GM19035 (cell line): Measurements from ENCODE around the gene DLG2.
"Not testable (repeated sequence)": the region's sequence is repeated elsewhere in the genome, so short reads cannot be mapped to it uniquely, and the experiment has no call there.

Source experiments
- ATAC-seq: cut with Tn5 transposase; IDR thresholded peaks from one replicate; pipeline ENCODE4 v1.9.1; 2021; ENCODE audit not compliant: unreplicated experiment

DLG2 gene

GRCh38 chr11:84804041-84804440, 823.1 kb downstream of the DLG2 start:
- no peak for ATAC-seq

- no peak for ATAC-seq
Measured at GRCh38 chr11:84800755-84801346, 826.3 kb downstream of the DLG2 start.

GRCh38 chr11:84799112-84799511, 828.0 kb downstream of the DLG2 start:
- ATAC-seq = no peak

- ATAC-seq = no peak
Measured at GRCh38 chr11:84795698-84796097, 831.4 kb downstream of the DLG2 start.

GRCh38 chr11:84794663-84795443, 832.3 kb downstream of the DLG2 start:
- ATAC-seq = no peak

GRCh38 chr11:84793318-84793717, 833.8 kb downstream of the DLG2 start:
- no peak for ATAC-seq

- ATAC-seq = no peak
Measured at GRCh38 chr11:84790849-84791427, 836.2 kb downstream of the DLG2 start.

GRCh38 chr11:84788220-84788619, 838.9 kb downstream of the DLG2 start:
- ATAC-seq = no peak

GRCh38 chr11:84784158-84784557, 843.0 kb downstream of the DLG2 start:
- not testable (repeated sequence) for ATAC-seq

GRCh38 chr11:84780689-84781293, 846.4 kb downstream of the DLG2 start:
- ATAC-seq = peak; percentile 56

GRCh38 chr11:84775503-84775902, 851.6 kb downstream of the DLG2 start:
- no peak for ATAC-seq

GRCh38 chr11:84763931-84764330, 863.2 kb downstream of the DLG2 start:
- ATAC-seq = no peak

GRCh38 chr11:84757711-84758110, 869.4 kb downstream of the DLG2 start:
- ATAC-seq = no peak

GRCh38 chr11:84751371-84751770, 875.8 kb downstream of the DLG2 start:
- ATAC-seq = no peak

GRCh38 chr11:84747871-84748270, 879.3 kb downstream of the DLG2 start:
- no peak for ATAC-seq

- ATAC-seq = no peak
Measured at GRCh38 chr11:84740050-84740449, 887.1 kb downstream of the DLG2 start.

GRCh38 chr11:84724256-84724655, 902.9 kb downstream of the DLG2 start:
- no peak for ATAC-seq

GRCh38 chr11:84722583-84723108, 904.5 kb downstream of the DLG2 start:
- no peak for ATAC-seq

- ATAC-seq = no peak
Measured at GRCh38 chr11:84721561-84721961, 905.6 kb downstream of the DLG2 start.

- ATAC-seq = no peak
Measured at GRCh38 chr11:84720706-84721402, 906.3 kb downstream of the DLG2 start.

- no peak for ATAC-seq
Measured at GRCh38 chr11:84719935-84720577, 907.1 kb downstream of the DLG2 start.
